Measurements from ENCODE around the gene SPECC1. TPM values are rescaled to one million over a fixed set of nuclear protein-coding genes. Genes with fewer than 3 reads are reported as not detected.

SPECC1 gene
- total and polyA plus RNA-seq, 8 donors: 6.1 to 38.3 (median 7.1) TPM

GRCh38 chr17:20154286-20155000, 145.3 kb downstream of the SPECC1 start:
- Histone ChIP-seq H3K4me1 (peaks cover 0 to 18% of the 10 kb centered on the region in 2 donors), H3K27ac (no peak overlapping the region), H3K36me3 (no peaks in the 10 kb centered on the region), H3K9me3 (no peaks in the 10 kb centered on the region), H3K27me3 (peaks cover 0 to 44% of the 10 kb centered on the region in 2 donors), H3K4me3 (no peak overlapping the region)
- DNase-seq (no peak), ATAC-seq (no peak)
- intact Hi-C loops (cut with DNase I): no loop called here
- TF ChIP-seq, protein P1, sequence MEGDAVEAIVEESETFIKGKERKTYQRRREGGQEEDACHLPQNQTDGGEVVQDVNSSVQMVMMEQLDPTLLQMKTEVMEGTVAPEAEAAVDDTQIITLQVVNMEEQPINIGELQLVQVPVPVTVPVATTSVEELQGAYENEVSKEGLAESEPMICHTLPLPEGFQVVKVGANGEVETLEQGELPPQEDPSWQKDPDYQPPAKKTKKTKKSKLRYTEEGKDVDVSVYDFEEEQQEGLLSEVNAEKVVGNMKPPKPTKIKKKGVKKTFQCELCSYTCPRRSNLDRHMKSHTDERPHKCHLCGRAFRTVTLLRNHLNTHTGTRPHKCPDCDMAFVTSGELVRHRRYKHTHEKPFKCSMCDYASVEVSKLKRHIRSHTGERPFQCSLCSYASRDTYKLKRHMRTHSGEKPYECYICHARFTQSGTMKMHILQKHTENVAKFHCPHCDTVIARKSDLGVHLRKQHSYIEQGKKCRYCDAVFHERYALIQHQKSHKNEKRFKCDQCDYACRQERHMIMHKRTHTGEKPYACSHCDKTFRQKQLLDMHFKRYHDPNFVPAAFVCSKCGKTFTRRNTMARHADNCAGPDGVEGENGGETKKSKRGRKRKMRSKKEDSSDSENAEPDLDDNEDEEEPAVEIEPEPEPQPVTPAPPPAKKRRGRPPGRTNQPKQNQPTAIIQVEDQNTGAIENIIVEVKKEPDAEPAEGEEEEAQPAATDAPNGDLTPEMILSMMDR (IDR thresholded peaks at IDR 0.05): no peak

DNA sequence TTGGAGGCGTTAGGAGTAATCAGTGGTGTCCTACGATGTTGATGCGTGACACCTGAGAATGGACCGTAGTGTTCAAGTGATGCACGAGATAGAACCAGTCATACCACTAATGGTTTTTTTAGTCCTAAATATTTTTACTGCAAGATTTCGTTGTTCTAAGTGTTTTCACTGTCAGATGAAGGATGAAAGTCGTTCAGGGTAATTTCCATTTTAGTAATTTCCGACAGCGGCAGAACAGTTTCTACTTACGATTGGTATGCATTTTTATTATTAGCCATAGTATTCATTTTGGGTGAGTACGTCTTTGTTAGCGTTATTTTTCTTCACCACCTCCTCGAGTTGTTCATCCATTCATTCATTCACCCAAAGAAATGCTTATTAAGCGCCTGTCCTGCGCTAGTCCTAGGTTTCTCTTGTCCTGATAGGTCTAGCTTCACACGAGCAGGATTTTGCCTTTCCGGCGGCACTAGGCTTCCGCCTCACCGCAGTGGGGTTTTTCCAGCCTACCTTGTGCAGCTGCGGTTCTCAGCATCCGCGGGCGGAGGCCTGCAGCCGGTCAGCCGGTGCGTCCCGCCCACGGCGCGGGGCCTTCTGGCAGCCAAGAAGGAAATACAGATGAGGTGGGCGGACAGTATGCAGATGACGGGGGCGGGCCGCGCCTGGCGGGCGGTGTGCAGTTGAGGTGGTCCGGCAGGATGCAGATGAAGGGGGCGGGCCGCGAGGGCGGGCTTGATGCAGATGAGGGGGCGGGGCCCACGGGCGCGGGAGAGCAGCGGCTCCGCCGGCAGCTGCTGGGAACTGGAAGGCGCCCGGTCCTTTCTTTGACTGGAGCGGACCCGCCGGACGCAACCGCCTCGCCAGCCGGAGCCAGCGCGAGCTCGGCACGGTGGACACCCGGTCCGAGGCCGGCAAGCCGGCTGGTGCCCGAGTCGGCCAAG, 146.4 kb downstream of the SPECC1 start:
- DNase-seq: peak; percentile 91 to 99 (median 98)
- intact Hi-C loops (cut with DNase I): no loop called here
- peak overlapping the region; percentile 65 to 78 for H3K27ac ChIP-seq
- peaks cover 0 to 18% of the 10 kb centered on the region in 2 donors for H3K4me1 ChIP-seq
- H3K36me3 ChIP-seq: no peaks in the 10 kb centered on the region
- no peaks in the 10 kb centered on the region for H3K9me3 ChIP-seq
- peak overlapping the region; percentile 63 to 86 for H3K4me3 ChIP-seq
- peaks cover 0 to 44% of the 10 kb centered on the region in 2 donors for H3K27me3 ChIP-seq
- TF ChIP-seq, protein P1 (IDR thresholded peaks at IDR 0.05): no peak
- peak; percentile 98 for ATAC-seq

DNA sequence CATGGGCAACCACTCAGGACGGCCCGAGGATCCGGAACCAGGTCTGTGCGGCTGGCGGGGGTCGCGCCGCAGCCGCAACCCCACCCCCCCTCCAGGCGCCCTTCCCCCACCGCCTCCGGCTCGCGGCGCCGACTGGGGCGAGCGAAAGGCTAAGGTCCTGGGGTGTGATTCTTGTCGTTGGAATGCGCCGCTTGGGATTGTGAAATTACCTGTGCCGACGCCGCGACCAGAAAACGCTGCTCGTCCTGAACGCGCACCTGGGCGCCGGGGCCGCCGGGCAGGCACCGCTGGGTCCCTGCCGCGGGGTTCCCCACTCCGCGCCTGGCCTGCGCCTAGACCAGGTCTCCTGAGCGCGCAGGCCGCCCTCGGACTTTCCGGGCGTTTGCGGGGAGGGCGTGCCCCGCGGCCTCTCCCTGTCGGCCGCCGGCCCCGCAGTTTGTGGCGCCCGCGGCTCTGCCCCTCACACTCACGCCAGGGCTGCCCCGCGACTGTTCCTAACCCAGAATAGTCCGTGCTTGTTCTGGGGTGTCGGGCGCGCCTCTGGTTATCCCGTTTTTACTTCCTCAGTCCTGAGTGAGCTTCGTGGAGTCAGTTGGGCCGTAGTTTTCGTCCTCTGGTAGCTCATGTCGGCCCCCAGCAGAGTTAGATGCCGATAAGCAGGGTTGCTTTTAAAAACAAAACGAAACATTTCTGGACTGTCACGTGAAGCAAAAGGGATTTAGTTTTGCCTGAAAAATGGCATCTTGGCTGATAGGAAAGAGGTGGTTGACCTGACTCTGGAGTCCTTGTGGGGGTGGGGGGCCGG, 147.2 kb downstream of the SPECC1 start:
- H3K4me1 ChIP-seq: peaks cover 0 to 18% of the 10 kb centered on the region in 2 donors
- no peaks in the 10 kb centered on the region for H3K36me3 ChIP-seq
- peak overlapping the region; percentile 65 to 78 for H3K27ac ChIP-seq
- peak overlapping the region; percentile 63 to 86 for H3K4me3 ChIP-seq
- intact Hi-C loops (cut with DNase I): no loop called here
- no peaks in the 10 kb centered on the region for H3K9me3 ChIP-seq
- TF ChIP-seq, protein P1 (IDR thresholded peaks at IDR 0.05): no peak
- DNase-seq (peak; percentile 28 to 87 (median 41)), ATAC-seq (peak; percentile 66)
- H3K27me3 ChIP-seq: peaks cover 0 to 44% of the 10 kb centered on the region in 2 donors

DNA sequence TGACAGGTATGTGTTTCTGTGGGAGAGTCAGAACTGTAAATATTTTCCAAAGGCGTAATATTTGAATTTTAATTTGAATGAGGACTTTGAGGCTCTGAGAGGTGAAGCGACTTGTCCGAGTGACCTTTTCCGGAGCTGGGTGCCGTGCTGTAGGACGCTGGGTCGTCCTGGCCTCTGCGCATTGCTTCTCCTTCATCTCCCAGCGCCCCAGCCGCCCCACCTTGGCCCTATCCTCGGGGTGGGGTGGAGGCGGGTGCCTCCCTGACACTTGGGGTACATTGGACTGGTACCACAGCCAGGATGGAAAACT, 147.8 kb downstream of the SPECC1 start:
- H3K36me3 ChIP-seq: no peaks in the 10 kb centered on the region
- no peak for ATAC-seq
- intact Hi-C loops (cut with DNase I): no loop called here

More for the DNA sequence above, 147.8 kb downstream of the SPECC1 start:
- Histone ChIP-seq H3K27me3 (peaks cover 0 to 44% of the 10 kb centered on the region in 2 donors), H3K27ac (peak overlapping the region; percentile 10 to 65), H3K9me3 (no peaks in the 10 kb centered on the region), H3K4me1 (peaks cover 0 to 18% of the 10 kb centered on the region in 2 donors), H3K4me3 (peak overlapping the region; percentile 63 to 86)
- no peak for DNase-seq
- TF ChIP-seq, protein P1 (IDR thresholded peaks at IDR 0.05): no peak
